HG03175 (cell line): ENCODE measurements around the gene ZNF729.
"Not testable (repeated sequence)": the region's sequence is repeated elsewhere in the genome, so short reads cannot be mapped to it uniquely, and the experiment has no call there.

ENCODE experiments used
- ATAC-seq: cut with Tn5 transposase; IDR thresholded peaks from one replicate; pipeline ENCODE4 v1.9.1; 2021; ENCODE audit warnings: mild to moderate bottlenecking, moderate library complexity; ENCODE audit not compliant: unreplicated experiment

The ZNF729 gene

GRCh38 chr19:22286151-22286810, at the start of gene ZNF729:
TSS of gene ZNF729 (plus strand) at chr19:22286441. CDS start at chr19:22286526, 85 bp downstream.
- no peak for ATAC-seq

GRCh38 chr19:22256856-22257255, 29.4 kb upstream of the ZNF729 start:
- ATAC-seq, result no peak

DNA sequence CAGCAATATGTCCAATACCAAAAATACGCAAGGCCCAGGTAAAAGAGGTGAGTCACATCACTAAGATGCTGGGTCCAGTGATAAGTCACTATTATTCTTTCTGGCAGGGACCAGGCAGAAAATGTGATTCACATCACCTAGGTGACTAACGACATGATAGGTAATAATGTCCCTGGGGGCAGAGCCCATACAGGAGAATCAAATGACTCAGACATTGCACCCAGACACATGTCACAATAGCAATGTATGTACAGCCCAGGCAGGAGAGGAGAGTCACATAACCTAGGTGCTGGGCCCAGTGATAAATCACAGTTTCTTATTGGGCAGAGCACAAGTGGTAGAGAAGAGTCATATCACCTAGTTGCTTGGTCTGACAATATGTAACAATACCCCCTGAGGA, 28.9 kb upstream of the ZNF729 start:
- ATAC-seq, result no peak

- ATAC-seq, result no peak
Measured at GRCh38 chr19:22257916-22258315, 28.3 kb upstream of the ZNF729 start.

GRCh38 chr19:22260499-22260898, 25.7 kb upstream of the ZNF729 start:
- no peak for ATAC-seq

GRCh38 chr19:22261596-22261995, 24.6 kb upstream of the ZNF729 start:
- ATAC-seq, result no peak

- ATAC-seq, result no peak
Measured at GRCh38 chr19:22263121-22263520, 23.1 kb upstream of the ZNF729 start.

DNA sequence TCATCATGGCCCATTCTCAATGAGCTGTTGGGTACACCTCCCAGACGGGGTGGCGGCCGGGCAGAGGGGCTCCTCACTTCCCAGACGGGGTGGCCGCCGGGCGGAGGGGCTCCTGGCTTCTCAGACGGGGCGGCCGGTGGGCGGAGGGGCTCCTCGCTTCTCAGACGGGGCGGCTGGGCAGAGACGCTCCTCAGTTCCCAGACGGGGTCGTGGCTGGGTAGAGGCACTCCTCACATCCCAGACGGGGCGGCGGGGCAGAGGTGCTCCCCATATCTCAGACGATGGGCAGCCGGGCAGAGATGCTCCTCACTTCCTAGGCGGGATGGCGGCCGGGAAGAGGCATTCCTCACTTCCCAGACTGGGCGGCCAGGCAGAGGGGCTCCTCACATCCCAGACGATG, 35.3 kb downstream of the ZNF729 start:
- not testable (repeated sequence) for ATAC-seq

DNA sequence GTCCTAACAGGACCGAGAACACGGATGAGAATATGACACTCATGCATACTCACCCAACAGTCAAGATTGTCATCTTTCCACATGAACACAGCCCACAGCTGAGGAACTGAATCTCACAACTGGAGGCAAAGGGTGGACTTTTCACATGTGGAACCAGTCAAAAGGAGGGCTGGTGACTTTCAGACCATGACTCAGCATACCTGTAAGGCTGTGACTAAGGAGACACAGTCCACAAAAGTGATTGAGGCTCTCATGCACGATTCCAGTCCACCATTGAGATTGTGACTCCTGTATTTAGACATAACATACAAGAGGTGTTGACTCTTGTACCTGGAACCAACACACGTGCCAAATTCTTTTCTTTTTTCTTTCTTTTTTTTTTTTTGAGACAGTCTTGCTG, 40.0 kb downstream of the ZNF729 start:
- ATAC-seq, result no peak

- no peak for ATAC-seq
Measured at GRCh38 chr19:22327321-22327720, 41.1 kb downstream of the ZNF729 start.

DNA sequence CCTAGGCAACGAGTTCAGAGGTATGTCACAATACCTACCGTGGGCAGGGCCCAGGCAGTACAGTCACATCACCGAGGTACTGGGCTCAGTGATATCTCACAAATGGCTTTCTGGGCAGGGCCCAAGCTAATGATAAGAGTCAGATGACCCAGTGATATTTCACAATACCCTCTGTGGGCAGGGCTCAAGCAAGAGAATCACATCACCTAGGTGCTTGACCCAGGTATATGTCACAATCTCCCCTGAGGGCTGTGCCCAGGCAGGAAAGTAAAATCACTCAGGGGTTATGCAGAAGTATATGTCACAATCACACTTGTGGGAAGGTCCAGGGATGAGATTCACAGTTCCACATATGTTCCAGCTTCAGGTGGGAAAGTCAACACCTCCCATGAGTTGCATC, 45.3 kb downstream of the ZNF729 start:
- ATAC-seq, result no peak

GRCh38 chr19:22332924-22333323, 46.7 kb downstream of the ZNF729 start:
- no peak for ATAC-seq

DNA sequence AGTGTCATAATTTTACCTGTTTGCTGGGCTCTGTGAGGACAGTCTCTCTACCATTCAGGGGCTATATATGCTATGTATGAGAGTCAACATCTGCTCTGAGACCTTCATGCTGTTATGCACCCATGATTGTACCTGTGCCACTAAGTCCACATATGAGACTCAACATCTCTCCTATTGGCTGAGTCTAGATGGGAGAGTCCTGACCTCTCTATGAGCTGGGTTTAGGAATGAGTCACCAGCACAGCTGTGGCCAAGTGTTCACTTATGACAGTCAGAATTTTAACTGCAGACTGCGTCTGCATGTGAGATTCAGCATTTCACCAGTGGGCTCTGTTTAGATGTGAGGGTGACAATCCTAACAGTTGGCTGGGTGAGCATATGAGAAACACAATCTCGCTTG, 49.5 kb downstream of the ZNF729 start:
- no peak for ATAC-seq

DNA sequence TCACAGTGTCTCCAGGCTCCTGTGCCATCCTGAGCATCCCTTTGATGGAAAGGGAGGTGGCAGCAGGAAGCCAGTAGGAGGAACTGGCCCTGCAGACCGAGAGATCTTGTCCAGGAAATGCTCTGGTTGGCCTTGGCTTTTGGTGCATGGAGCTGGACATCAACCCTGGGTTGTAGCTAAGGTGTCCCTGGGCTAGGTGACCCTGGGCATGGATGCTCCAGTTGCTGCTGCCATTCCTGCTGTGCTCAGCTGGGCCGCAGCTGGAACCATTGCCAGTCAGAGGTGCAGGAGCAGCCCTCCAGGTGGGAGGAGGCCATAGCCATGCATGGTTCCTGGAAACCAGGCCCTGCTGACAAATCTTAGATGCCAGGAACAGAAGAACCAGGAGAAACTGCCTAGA, 68.4 kb downstream of the ZNF729 start:
- ATAC-seq, result no peak
